HG02571 (cell line): ENCODE results near the gene BICDL2.
"Not testable (repeated sequence)": the region's sequence is repeated elsewhere in the genome, so short reads cannot be mapped to it uniquely, and the experiment has no call there.

Experiments used
- ATAC-seq: cut with Tn5 transposase; IDR thresholded peaks from one replicate; pipeline ENCODE4 v1.9.1; 2021; ENCODE audit warnings: mild to moderate bottlenecking, moderate library complexity; ENCODE audit not compliant: unreplicated experiment

Gene BICDL2, protein sequence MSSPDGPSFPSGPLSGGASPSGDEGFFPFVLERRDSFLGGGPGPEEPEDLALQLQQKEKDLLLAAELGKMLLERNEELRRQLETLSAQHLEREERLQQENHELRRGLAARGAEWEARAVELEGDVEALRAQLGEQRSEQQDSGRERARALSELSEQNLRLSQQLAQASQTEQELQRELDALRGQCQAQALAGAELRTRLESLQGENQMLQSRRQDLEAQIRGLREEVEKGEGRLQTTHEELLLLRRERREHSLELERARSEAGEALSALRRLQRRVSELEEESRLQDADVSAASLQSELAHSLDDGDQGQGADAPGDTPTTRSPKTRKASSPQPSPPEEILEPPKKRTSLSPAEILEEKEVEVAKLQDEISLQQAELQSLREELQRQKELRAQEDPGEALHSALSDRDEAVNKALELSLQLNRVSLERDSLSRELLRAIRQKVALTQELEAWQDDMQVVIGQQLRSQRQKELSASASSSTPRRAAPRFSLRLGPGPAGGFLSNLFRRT

DNA sequence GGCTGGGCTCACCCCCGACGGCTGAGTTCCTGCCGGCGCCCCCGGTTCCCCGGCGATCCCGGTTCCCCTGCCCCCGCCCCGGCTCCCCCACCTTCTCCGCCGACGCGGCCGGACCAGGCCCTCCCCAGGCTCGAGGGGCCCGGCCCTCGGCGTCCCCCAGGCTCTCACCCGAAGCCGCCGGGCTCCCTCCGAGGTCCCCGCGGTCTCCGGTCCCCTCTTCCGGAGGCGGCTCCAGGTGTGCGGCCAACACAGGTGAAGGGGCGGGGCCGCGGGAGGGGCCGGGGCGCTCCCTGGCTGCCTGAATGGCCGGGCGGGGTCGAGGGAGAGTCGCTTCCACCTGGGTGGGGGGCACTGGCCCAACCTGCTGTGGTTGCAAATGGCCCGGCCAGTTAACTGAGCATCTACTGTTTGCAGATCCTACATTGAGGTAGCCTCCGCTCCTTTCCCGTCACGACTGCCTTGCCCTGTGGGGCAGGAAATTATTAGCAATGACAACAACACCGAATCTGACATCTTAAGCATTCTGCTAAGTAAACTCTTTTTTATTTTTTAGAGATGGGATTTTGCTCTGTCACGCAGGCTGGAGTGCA is at the start of gene BICDL2:
BICDL2 (minus strand) TSS at position 219 of the 590 bp plus-strand sequence. CDS start 1,448 bp downstream, outside the sequence.
- ATAC-seq = no peak

DNA sequence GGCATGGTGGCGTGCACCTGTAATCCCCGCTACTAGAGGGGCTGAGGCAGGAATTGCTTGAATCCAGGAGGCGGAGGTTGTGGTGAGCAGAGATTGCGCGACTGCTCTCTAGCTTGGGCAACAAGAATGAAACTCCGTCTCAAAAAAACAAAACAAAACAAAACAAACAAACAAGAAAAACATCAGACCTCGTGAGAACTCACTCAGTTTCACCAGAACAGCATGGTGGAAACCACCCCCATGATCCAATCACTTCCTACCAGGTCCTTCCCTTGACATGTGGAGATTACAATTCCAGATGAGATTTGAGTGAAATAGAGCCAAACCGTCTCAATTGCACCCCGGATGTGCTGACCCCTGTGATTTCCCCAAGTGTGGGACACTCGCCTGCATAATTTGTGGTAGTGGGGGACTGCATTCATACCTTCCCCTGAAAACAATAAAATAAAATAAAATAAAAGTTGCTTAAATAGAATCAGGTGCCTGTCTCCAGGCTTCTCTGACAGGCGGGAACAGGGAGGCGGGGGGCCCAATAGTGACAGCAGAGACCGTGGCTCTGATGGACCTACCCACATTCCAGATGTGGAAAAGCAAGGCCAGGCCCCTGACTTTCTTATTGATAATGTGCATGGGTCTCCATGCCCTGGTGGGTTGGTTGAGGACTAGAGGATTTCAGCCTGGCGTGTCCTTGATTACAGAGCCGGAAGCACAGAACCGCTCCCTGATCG is 49.3 kb upstream of the BICDL2 start:
- ATAC-seq = no peak

DNA sequence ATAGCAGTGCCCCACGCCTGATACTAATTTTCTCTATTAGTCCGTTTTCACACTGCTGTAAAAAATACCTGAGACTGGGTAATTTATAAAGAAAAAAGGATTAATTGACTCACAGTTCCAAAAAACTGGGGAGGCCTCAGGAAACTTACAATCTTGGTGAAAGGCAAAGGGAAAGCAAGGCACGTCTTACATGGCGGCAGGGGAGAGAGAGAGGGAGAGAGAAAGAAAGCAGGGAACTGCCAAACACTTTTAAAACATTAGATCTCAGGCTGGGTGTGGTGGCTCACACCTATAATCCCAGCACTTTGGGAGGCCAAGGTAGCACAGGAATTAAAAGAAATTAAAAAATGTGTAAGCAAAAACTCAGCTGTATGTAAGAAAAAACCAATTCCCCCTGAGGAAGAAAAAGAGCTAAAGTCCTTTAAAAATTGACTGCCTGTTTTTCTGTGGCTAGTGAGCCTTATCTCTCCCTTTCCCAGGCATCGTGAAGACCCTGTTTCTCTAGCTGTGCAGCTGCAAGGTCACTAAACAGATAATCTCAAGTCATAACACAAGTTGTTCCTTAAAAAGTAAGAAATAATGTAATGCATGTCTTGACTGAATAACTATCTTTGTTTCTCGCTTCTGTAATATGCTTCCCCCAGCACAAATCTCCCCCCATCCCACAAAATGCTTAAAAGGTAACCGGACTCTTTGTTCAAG is 48.4 kb upstream of the BICDL2 start:
- ATAC-seq = no peak

DNA sequence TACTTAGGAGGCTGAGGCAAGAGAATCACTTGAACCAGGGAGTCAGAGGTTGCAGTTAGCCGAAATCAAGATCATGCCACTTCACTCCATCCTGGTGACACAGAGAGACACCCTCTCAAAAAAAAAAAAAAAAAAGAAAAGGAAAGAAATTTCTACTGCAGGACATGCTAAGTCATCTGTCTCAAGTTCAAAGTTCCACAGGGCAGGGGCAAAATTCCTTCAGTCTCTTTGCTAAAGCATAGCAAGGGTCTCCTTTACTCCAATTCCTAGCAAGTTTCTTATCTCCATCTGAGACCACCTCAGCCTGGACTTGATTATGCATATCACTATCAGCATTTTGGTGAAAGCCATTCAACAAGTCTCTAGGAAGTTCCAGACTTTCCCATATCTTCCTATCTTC is 47.7 kb upstream of the BICDL2 start:
- no peak for ATAC-seq

DNA sequence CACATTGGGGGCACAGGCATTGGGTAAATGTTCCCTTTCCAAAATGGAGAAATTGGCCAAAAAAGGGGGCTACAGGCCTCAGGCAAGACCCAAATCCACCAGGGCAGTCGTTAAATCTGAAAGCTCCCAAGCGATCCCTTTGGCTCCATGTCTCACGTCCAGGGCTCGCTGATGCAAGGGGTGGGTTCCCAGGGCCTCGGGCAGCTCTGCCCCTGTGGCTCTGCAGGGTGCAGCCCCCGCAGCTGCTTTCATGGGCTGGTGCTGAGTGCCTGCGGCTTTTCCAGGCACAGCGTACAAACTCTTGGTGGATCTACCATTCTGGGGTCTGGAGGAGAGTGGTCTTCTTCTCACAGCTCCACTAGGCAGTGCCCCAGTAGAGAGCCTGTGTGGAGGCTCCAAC is 46.7 kb upstream of the BICDL2 start:
- not testable (repeated sequence) for ATAC-seq

DNA sequence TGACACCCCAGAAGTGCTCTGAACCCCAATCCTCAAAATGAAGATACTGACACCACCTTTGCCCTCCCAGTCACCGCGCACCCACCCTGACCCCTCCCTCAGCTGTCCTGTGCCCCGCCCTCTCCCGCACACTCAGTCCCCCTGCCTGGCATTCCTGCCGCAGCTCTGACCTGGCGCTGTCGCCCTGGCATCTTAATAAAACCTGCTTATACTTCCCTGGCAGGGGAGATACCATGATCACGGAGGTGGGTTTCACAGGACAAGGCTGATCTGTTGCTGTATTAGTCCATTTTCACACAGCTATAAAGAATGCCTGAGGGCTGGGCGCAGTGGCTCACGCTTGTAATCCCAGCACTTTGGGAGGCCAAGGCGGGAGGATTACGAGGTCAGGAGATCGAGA is 45.2 kb upstream of the BICDL2 start:
- ATAC-seq = not testable (repeated sequence)

DNA sequence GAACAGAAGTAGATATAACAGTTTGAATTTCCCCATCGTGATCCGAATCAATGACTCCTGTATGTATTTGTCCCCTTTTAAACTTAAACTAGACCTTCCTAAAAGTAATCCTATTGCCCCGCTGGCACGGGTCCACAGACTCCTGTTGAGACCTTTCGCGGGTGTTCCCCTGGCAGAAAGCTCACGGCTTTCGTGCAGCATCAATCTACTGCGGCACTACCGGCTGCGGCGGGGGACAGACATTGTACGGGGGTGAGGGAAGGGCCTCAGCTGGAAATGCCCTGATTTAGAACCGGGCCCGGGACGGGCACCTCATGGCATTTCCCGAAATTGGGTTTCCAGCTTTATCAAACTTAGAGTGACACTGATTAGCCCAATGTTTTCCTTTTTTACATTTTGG is 43.3 kb upstream of the BICDL2 start:
- ATAC-seq = no peak

DNA sequence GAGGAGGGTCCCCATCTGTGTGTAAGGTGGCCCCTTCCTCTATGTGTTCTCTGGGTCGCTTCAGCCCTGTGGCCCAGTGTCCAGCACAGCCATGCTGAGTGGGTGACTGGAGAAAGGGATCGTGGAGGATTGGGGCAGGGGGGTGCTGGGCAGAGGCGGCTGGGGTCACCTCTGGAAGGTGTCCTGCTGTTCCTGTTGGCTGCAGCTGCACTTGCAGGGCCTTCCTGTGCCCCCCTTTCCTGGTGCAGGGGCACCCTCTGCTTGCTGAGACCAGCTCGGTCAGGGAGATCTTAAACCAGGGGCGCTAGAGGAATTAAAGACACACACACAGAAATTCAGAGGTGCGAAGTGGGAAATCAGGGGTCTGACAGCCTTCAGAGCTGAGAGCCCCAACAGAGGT is 39.8 kb upstream of the BICDL2 start:
- ATAC-seq = no peak

DNA sequence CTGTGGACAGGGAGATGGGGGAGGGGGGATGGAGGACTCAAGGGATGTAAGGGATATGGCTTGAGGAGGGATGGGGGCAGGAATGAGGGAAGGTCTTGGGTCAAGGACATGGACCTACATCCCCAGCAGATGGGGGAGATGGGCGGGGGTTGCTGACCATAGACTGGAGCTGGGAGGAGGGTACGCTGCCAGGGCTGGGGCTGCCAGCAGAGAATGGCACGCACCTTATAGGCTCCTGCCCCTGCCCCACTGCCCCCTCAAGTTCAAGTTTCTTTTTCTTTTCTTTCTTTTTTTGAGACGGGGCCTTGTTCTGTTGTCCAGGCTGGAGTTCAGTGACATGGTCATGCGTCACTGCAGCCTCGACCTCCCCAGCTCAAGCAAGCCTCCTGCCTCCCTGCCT is 39.2 kb upstream of the BICDL2 start:
- ATAC-seq = not testable (repeated sequence)

DNA sequence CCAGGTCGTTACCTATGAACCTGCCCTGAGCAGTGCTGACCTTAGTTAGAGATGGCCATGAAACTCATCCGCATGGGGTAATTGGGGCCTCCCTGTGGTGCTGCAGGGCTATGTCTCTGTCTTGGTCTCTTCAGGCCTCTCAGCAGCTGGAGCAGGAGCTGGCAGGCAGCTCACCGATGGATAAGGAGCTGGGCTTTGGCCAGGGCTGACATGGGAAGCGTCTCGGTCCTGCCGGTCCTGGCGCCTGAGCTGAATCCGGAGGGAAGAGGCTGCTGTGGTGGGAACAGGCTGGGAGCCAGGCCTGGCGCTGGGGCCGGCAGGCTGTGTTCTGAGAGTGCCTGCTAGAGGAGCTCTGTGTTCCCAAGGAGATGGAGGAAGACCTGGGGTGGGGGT is 38.8 kb upstream of the BICDL2 start:
- no peak for ATAC-seq

DNA sequence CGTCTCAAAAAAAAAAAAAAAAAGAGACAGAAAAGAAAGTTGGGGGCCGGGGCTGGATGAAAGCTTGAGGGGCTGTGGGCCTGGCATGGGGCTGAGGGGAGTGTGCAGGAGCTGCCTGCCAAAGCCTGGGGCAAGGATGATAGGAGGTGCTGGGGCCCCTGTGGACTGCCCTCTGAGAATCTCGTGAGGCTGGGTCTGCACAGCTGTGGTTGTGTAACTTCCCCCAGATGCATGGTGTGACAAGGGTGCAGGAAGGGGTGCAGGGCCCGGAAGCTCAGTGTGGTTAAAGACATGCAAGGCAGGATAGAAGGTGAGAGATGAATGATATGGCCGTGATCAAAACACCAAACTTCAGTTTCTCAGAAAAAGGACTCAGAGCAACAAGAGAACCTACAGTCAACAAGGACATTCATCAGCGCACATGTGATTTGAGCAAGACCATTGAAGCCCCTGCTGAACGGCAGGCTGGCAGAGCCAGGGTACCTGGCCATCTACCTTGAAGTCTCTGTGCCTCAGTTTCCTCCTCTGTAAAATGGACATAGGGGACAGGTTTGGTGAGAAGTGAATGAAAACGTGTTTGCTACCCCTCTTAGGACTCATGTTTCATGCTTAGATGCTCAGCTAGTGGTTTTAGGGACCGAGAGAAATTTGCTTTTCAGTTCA is 38.2 kb upstream of the BICDL2 start:
- ATAC-seq = no peak

DNA sequence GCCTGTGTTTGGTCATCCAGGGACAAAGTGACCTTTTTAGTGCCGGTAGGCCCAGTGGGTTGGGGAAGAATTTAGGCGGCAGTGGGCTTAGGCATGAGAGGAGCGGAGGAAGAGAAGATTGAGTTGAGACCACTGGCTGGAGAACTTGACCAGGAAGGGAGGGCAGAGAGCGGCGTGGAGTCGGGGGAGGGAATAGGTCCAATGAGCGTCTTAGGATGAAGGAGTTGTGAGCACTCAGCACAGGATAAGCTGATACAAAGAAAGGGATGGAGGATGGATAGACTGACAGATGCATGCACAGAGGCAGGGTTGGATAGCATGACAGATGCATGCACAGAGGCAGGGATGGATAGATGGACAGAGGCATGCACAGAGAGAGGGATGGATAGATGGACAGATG is 36.7 kb upstream of the BICDL2 start:
- ATAC-seq = no peak

DNA sequence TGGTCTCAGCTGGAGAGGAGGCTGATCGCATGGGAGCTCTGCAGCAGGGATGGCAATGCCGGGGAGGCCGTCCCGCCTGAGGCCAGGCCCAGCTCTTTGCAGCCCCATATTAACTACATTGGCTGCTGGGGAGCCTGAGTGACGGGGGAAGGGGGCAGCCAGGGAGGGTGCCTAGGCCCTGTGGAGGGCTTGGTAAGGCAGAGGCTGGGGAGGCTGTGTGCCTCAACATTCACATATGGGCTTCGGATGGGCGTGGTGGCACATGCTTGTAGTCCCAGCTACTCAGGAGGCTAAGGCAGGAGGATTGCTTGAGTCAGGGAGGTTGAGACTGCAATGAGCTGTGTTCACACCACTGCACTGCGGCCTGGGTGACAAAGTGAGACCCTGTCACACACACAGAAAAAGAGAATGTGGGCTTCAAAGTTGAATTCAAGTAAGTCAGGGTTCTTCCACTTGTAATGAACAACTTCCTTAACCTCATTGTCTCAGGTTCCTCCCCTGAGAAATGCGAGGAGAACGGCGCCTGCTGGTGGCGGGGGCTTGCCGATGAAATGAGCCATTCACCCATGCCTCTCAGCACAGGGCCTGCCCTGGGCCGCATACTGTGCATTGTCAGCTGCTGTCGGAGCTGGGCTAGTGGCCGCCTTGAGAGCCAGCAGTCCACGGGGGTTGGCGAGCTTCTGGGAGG is 36.0 kb upstream of the BICDL2 start:
- ATAC-seq = not testable (repeated sequence)

DNA sequence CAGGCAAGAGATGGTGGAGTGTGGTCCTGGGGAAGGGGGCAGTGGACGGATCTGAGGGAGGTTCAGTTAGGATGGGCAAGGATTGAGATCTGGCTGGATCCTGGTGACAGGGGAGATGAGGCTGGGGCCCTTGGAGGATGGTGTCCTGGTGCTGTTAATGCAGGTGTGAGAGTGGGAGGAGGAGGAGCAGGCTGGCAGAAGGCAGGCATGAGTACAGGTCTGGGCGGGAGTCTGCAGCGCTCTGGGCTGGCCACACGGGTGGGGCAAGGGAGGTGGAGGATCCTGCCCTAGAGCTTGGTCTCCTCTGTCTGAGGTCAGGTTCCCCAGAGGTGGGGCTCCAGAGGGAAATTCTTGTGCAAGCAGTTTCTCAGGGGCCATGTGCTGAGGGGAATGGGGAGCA is 35.4 kb upstream of the BICDL2 start:
- ATAC-seq = not testable (repeated sequence)

DNA sequence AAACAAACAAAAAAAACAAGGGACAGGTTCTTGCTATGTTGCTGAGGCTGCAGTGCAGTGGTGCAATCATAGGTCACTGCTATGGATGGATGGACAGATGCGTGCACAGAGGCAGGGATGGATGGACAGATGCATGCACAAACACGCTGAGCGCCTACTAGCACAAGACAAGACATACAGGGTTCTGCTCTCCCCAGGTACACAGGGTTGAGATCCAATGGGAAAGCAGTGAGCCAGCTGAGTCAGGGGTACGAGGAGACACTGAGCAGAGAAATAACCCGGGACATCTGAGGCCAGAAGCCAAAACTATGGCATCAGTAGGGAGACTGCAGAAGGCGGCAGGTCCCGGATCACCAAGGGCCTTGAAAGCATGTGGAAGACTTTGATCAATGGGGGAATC is 34.9 kb upstream of the BICDL2 start:
- ATAC-seq = no peak

DNA sequence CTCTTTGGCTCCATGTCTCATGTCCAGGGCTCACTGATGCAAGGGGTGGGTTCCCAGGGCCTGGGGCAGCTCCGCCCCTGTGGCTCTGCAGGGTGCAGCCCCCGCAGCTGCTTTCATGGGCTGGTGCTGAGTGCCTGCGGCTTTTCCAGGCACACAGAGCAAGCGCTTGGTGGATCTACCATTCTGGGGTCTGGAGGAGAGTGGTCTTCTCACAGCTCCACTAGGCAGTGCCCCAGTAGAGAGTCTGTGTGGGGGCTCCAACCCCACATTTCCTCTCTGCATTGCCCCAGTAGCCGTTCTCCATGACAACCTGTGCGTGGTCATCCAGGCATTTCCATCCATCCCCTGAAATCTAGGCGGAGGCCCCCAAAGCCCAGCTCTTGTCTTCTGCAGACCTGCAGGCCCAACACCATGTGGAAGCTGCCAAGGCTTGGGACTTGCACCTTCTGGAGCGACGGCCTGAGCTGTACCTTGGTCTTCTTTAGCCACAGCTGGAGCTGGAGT is 33.9 kb upstream of the BICDL2 start:
- no peak for ATAC-seq

DNA sequence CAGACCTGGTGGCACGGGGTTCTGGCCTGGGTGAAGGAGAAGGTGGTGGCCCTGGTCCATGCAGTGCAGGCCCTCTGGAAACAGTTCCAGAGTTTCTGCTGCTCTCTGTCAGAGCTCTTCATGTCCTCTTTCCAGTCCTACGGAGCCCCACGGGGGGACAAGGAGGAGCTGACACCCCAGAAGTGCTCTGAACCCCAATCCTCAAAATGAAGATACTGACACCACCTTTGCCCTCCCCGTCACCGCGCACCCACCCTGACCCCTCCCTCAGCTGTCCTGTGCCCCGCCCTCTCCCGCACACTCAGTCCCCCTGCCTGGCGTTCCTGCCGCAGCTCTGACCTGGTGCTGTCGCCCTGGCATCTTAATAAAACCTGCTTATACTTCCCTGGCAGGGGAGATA is 32.4 kb upstream of the BICDL2 start:
- ATAC-seq = not testable (repeated sequence)

DNA sequence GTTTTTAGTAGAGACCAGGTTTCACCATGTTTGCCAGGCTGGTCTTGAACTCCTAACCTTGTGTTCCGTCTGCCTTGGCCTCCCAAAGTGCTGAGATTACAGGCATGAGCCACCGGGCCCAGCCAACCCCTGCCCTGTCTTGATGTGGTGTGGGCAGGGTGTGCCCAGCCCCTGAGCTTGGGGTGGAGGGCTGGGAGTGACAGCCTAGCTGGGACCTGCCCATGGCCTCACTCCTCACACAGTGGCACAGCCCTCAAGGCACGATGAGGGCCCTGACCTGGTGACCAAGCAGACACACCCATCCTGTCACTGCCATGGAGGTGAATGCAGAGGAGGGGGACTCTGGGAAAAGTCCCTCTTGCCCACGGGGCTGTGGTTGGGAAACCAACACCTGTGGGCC is 31.7 kb upstream of the BICDL2 start:
- ATAC-seq = no peak

DNA sequence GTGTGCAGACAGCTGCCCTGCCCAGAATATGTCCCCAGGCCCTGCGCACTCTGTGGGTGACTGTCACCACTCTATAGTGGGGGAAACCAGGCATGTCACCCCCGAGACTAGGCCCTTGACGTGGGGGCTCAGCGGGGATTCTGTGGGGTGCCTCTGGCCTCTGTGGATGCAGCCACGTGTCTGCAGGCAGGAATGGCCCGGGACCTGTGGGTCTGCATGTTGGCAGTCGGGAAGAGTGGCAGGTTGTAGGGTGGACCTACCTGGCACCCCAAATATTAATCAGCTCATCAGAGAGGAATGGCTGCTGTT is 29.6 kb upstream of the BICDL2 start:
- ATAC-seq = no peak
